Activated naive CD8-positive, alpha-beta T cell treated with anti-CD3 and anti-CD28 coated beads, Interleukin-2, amount 50 U/mL, for 24 hours (primary cell): ENCODE results near the gene CRABP2.

ENCODE experiments used
- ATAC-seq: fragments of 150-1000 bp; cut with Tn5 transposase; one replicate; pipeline ENCODE4 v1.10.0; 2021
- DNase-seq: peaks from one replicate; pipeline ENCODE4 v3.0.0; 2021
- H3K27ac Mint-ChIP-seq: one replicate; pipeline ENCODE4 v1.8.0; 2021; ENCODE audit warnings: mild to moderate bottlenecking, mixed read lengths
- H3K27me3 Mint-ChIP-seq: one replicate; pipeline ENCODE4 v1.8.0; 2021; ENCODE audit warnings: mixed read lengths
- H3K36me3 Mint-ChIP-seq: one replicate; pipeline ENCODE4 v1.8.0; 2021; ENCODE audit warnings: low read depth, mixed read lengths
- H3K4me1 Mint-ChIP-seq: one replicate; pipeline ENCODE4 v1.8.0; 2021; ENCODE audit warnings: mixed read lengths
- H3K4me3 Mint-ChIP-seq: one replicate; pipeline ENCODE4 v1.8.0; 2021; ENCODE audit warnings: mild to moderate bottlenecking, moderate library complexity, mixed read lengths
- H3K9me3 Mint-ChIP-seq: one replicate; pipeline ENCODE4 v1.8.0; 2021; ENCODE audit warnings: mixed read lengths

CRABP2 gene

DNA sequence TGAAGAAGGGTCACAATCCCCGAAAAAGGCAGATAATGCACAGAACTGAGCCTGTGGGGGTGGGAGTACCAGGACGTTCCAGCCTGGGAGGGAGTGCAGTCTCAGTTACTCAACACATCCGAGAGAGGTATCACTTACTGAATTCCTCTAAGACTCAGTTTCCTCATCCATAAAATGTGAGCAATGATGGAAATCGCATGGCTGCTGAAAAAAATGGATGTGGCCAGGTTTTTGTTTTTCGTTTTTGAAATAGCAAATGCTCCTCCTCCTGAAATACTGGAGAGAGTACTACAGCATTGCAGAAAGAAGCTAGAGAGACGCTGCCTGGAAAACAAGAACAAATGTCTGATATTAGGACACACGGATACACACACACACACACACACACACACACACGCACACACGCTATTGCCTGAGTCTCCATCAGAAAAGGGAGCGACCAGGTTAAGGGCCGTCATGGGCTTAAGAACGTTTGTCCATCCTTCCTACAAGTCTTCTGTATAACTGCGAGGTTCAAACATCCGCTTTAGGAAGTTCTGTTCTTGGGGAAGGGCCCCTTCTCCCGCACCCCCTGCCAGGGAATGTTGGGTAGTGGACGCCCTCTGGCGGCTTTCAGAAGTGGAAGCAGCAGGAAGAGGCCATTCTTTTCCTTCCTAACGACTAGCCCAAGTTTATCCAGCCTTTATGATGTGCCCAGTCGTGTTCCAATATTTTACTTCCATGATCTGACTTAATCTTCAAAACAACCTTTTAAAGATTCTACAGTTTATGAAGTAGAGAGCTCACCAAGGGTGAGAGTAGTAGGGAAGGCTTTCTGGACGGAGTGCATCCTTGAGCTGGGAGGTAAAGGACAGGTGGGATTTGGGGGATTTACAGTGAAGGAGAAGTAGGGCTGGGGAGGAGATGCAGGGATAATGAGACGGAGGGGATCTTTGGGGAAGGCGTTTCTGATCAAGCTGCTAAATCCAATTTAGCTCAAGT lies 27.5 kb downstream of the CRABP2 start:
- Mint-ChIP-seq H3K9me3 (no peaks in the 10 kb centered on the region), H3K27me3 (peaks cover 53% of the 10 kb centered on the region), H3K27ac (no peak overlapping the region), H3K36me3 (no peaks in the 10 kb centered on the region), H3K4me3 (no peak overlapping the region), H3K4me1 (peaks cover 3% of the 10 kb centered on the region)
- no peak for ATAC-seq
- peak; percentile 41 for DNase-seq

DNA sequence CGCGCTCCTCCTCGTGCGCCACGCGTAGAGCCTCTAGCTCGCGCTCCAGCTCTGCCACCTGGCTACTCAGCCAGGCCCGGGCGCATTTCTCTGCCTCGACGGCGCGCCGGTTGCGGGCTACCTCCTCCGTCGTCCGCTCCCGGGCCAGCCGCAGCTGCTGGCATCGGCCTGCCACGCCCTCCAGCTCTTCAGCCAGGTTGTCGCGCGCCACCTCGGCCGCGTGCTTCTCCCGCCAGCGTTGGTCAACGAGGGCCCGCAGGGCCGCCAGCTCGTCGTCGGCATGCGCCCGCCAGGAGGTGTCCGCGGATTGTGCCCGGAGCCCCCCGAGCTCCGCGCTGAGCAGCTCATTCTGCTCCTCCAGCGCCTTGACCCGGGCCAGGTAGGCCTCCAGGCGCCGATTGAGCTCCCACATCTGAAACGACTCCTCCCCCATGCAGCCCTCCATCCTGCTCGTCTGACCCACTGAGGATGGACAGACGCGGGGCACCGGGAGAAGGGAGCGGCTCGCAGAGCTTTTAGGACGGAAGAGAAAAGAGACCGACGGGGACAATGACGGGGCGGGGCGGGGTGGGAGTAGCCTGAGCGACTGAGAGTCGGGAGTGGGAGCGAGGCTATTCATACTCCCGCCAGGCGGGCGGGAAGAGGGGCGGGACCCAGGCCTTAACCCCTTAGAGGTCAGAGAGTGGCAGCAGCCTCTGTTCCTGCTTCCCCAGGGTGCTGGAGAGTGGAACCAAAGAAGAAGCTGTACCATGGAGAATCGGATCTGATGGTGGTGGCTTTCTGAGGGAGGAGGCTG lies 28.4 kb downstream of the CRABP2 start, which contains the start of gene NES:
TSS of gene NES (minus strand) at position 588 of the 796 bp plus-strand sequence. CDS start at position 445, 143 bp downstream.
- ATAC-seq: no peak
- Mint-ChIP-seq H3K36me3 (no peaks in the 10 kb centered on the region), H3K4me3 (no peak within 1 kb of the TSS), H3K4me1 (peaks cover 3% of the 10 kb centered on the region), H3K27ac (no peak within 1 kb of the TSS), H3K9me3 (no peaks in the 10 kb centered on the region), H3K27me3 (peaks cover 53% of the 10 kb centered on the region)
- no peak for DNase-seq

DNA sequence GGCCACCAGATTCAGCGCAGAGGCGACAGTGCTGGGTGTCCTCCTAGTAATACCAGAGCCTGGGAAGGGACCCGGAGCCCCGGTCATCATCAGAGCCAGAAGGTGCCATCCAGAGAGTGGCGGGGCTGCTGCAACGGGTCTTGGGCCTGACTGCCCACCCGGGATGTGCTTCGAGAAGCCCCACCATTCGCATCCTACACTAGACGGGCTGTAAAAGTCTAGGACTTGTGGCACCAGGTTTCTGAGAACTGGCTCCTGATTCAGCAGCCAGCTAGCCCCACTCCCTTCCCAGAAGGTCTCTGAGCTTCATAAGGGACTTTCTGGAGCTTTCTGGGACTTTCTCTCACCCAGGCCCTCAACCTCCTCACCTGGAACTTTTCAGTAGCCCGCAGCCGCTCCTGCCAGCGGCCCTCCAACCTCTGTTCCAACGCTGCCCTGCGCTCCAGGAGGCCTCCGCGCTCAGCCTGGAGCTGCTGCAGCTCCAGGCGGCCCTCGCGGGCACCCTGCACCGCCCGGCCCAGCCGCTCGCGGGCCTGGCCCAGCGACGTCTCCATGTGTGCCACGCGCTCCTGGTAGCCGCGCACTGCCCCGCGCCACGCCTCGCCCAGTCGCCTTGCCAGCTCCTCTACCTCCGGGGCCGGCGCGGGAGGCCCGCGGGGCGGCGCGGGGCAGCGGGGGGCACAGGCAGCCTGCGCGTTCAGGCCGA lies 29.1 kb downstream of the CRABP2 start:
- Mint-ChIP-seq H3K4me1 (peaks cover 3% of the 10 kb centered on the region), H3K4me3 (no peak overlapping the region), H3K9me3 (no peaks in the 10 kb centered on the region), H3K36me3 (no peaks in the 10 kb centered on the region), H3K27ac (no peak overlapping the region), H3K27me3 (peaks cover 55% of the 10 kb centered on the region)
- DNase-seq: no peak
- ATAC-seq: no peak

DNA sequence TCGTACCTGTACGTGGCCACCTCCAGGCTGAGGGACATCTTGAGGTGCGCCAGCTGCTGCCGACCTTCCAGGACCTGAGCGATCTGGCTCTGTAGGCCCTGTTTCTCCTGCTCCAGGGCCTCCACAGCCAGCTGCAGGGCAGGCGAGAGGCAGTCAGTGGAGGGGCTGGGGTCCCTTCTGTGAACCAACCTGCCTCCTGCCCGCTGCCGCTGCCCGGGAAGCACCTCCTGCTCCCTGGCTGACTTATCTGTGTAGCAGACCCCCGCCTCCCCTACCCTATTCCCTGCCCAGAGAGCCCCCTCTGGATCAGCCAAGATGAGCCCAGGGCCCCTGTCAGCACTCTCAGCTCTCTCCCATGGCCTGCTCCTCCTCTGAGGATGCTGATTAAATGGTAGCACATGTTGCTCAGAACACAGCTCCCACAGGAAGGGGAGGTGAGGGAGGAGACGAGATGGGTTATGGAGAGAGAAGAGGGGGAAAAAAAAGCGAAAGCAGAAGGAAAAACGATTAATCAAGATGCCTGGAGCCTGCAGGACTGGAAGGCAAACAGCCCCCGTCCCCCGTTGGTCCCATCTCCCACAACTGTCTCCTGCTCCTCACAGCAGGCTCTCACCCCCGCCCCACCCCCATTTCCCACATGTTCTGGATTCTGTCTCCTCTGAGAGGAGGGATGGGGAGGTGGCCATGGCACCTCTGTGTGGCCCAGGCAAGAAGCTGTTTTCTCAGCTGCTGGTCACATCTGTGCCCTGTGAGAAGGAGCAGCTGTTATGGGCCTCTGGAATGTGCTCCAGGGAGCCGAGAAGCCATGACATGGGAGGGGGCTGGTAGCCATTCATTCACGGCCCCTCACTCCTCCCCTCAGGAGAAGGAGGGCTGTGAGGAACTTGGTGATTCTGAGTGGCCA lies 29.9 kb downstream of the CRABP2 start:
- peaks cover 52% of the 10 kb centered on the region for H3K27me3 Mint-ChIP-seq
- H3K27ac Mint-ChIP-seq: no peak overlapping the region
- no peaks in the 10 kb centered on the region for H3K9me3 Mint-ChIP-seq
- no peak for ATAC-seq
- no peak for DNase-seq
- H3K36me3 Mint-ChIP-seq: no peaks in the 10 kb centered on the region
- no peak overlapping the region for H3K4me3 Mint-ChIP-seq
- peaks cover 3% of the 10 kb centered on the region for H3K4me1 Mint-ChIP-seq

DNA sequence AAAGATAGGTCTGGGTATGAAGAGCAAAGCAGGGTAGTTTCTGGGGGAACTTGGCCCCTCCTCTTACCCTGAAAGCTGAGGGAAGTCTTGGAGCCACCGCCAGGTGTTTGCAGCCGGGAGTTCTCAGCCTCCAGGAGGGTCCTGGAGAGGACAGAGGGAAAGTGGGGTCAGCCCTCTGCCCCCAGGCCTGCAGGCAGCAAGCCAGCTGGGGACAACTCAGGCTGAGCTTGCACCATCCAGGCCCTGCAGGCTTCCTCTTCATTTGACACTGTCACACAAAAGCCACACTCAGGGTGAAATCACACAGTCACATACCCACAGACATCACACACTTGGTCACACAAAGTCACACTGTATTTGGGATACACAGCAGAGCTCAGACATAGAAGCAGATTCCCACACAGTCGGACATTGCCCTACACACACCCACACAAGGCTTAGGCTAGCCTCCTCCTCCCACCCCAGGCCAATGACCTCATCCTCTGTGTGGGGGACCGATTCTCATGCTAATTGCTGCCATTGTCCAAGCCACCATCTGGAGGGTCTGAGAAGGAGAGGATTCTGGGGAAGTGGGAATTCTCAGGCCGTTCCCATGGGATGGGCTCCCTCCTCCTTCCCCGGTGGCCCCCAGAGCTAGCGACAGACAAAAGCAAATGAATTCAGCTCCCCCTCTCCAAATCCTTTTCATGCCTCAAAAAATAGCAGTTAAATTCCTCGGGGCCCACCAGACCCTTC lies 31.8 kb downstream of the CRABP2 start:
- peaks cover 37% of the 10 kb centered on the region for H3K27me3 Mint-ChIP-seq
- no peak for DNase-seq
- peaks cover 3% of the 10 kb centered on the region for H3K4me1 Mint-ChIP-seq
- no peaks in the 10 kb centered on the region for H3K36me3 Mint-ChIP-seq
- no peaks in the 10 kb centered on the region for H3K9me3 Mint-ChIP-seq
- no peak overlapping the region for H3K27ac Mint-ChIP-seq
- no peak for ATAC-seq
- no peak overlapping the region for H3K4me3 Mint-ChIP-seq

DNA sequence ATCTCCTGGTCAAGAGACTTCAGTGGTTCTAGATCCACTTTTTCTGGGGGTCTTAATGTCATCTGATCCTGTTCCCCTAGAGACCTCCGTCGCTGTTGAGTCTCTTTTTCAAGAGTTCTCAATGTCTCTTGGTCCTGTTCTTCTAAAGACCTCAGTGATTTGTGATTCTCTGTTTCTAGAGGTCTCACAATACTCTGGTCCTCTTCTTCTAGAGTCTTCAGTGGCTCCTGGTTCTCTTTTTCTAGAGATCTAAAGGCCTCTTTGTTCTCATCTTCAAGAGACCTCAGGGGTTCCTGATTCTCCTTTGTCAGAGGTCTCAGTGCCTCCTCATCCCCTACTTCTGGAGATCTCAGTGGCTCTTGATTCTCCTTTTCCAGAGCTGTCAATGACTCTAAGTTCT lies 33.6 kb downstream of the CRABP2 start:
- DNase-seq: no peak
- H3K9me3 Mint-ChIP-seq: no peaks in the 10 kb centered on the region
- no peak overlapping the region for H3K27ac Mint-ChIP-seq

DNA sequence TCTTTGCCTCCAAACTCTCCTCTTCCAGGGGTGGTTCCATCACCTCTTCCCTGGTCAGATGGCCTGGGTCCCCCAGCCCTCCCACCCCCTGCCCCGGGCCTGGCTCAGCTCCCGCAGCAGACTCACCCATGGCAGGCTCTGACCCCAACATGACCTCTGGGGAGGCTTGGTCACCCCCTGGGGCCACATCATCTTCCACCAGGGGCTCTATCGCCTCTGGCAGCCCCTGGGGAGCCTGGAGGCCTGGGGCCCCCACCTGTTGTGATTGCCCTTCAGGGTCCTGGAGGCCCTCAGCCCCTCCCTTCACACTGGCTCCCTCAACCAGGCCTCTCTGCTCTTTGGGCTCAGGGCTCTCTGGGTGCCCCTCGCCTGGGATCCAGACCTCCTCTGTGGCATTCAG lies 34.6 kb downstream of the CRABP2 start:
- DNase-seq (no peak), ATAC-seq (no peak)
- H3K4me1 Mint-ChIP-seq: no peaks in the 10 kb centered on the region
- no peaks in the 10 kb centered on the region for H3K9me3 Mint-ChIP-seq
- no peaks in the 10 kb centered on the region for H3K36me3 Mint-ChIP-seq
- peaks cover 17% of the 10 kb centered on the region for H3K27me3 Mint-ChIP-seq
- H3K27ac Mint-ChIP-seq: no peak overlapping the region
- H3K4me3 Mint-ChIP-seq: no peak overlapping the region

More for the DNA sequence above, 33.6 kb downstream of the CRABP2 start:
- Mint-ChIP-seq H3K4me3 (no peak overlapping the region), H3K36me3 (no peaks in the 10 kb centered on the region), H3K4me1 (no peaks in the 10 kb centered on the region), H3K27me3 (peaks cover 20% of the 10 kb centered on the region)
- no peak for ATAC-seq

DNA sequence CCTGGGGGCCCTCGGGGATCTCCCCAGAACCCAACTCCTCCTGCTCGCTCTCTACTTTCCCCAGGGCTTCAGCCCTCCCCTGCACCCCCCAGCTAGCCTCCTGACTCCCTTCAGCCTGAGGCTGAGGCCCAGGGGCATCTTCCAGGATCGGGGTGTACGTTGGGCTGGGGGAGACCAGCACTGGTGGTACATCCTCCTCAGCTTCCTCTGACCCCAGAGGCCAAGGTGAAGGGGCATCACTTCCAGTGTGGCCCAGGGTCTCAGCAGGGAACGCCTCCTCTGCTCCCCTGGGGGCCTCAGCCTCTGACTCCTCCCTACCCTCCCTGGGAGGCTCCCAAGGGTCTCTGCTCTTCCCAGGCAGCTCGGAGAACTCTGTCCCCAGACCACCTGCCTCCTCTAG lies 35.0 kb downstream of the CRABP2 start:
- Mint-ChIP-seq H3K4me1 (peaks cover 4% of the 10 kb centered on the region), H3K27ac (no peak overlapping the region), H3K9me3 (no peaks in the 10 kb centered on the region), H3K36me3 (no peaks in the 10 kb centered on the region), H3K4me3 (no peak overlapping the region), H3K27me3 (peaks cover 13% of the 10 kb centered on the region)
- no peak for ATAC-seq
- no peak for DNase-seq

DNA sequence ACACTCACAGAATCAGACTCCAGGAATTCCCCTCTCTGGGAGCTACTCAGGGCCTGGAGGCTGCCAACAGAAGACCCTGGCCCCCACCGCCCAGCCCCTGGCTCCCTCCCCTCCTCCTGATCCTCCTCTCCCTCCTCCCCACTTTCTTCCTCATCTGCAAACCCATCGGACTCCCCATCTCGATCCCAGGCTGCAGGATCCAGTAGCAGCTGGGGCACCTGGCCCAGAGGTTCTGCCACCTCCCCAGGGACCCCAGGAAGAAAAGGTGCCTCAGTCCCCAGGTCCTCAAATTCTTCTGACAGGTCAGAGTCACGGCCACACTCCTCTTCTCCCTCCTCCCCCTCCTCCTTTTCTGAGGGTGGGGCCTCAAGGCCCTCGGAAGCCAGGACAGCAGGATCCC lies 35.6 kb downstream of the CRABP2 start:
- Mint-ChIP-seq H3K9me3 (no peaks in the 10 kb centered on the region), H3K27me3 (peaks cover 9% of the 10 kb centered on the region), H3K27ac (no peak overlapping the region), H3K4me3 (no peak overlapping the region), H3K4me1 (peaks cover 4% of the 10 kb centered on the region), H3K36me3 (no peaks in the 10 kb centered on the region)
- DNase-seq (no peak), ATAC-seq (no peak)

DNA sequence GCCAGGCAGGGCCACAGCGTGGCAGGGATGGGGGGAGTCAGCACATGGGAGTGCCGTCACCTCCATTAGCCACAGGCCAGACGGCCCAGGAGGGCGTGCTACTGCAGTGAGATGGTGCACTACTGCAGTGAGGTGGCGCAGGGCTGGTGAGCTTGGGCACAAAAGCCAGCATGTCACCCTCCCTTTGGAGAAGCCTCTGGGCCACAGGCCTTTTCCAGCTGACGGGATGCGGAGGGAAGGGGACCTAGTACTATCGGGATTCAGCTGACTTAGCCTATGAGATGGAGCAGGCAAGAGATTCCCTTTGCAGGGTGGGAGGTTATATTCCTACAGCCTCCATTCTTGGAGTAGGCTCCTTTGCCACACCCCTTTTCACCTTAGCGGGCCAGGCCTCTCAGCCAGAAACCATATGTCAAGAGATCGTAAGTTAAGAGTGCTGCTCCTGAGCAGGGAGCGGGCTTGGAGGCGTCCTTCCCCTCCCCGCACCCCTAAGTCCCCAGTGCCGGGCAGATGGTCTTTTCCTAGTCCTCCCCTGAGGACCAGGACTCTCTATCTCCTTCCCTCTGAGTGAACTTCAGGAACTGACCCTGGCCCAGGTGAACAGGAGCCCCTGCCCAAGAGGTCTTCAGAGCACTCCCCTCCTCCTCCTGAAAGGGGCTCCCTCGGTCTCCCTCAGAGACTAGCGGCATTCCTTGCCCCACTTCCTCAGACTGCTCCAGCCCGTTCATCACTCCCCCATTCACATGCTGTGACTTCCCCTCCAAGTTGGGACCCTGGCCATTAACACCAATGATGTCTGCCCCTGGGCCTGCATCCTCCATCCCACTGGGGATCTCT lies 36.4 kb downstream of the CRABP2 start:
- Mint-ChIP-seq H3K4me3 (no peak overlapping the region), H3K27me3 (peaks cover 7% of the 10 kb centered on the region), H3K36me3 (no peaks in the 10 kb centered on the region), H3K27ac (no peak overlapping the region), H3K9me3 (no peaks in the 10 kb centered on the region), H3K4me1 (peaks cover 4% of the 10 kb centered on the region)
- DNase-seq (no peak), ATAC-seq (no peak)

DNA sequence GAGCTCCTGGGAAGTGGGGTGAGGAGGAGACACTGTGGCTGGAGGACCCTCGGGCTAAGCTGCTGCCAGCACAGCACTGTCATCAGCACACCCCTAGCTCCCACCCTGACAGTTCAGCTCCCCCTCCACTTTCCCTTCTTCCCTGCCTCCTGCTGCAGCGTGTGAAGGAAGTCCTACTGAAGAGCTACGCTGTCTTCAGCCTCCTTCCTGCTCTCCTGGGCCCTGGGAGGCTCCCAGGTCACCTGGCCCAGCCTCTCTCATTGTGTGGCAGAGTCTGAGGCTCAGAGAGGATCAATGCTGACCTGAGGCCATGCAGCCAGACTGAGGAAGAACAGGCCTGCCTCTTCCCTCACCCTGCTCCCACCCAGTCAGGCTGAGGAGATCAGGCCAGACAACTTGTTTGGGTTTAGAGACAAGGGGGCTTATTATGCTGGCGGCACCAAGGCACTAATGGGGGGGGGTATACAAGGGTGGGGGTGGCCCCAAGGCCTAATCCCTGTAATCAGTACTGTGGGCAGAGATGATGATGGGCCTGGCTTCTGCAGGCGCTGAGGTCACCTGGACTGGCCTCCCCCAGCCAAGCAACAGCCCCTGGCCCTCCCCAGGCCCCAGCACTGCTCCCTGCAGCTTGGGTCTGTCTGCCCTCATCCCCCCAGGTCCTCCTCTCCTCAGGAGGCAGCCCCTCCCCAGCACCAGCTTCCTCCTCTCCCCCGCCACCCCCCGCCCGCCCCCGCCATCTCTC lies 37.2 kb downstream of the CRABP2 start:
- Mint-ChIP-seq H3K27me3 (peaks cover 7% of the 10 kb centered on the region), H3K27ac (no peak overlapping the region), H3K9me3 (no peaks in the 10 kb centered on the region), H3K4me1 (peaks cover 4% of the 10 kb centered on the region), H3K4me3 (no peak overlapping the region), H3K36me3 (no peaks in the 10 kb centered on the region)
- DNase-seq (no peak), ATAC-seq (no peak)

DNA sequence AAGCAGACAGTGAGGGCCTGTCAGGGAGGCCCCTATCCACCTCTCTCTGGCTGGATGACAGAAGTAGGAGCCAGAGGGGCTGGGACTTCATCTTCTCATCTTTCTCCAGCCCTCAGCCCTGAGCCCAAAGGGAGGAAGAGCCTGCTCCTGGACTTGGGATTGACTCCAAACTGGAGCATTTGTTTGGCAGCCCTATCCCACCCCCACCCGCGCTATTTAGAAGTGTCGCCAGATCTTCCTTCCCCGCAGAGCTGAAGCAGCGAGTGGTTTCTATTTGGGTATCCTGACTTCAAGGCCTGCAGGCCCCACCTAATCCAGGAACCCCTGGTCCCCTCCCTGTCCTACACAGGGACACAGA lies 37.8 kb downstream of the CRABP2 start:
- peaks cover 7% of the 10 kb centered on the region for H3K4me1 Mint-ChIP-seq
- H3K27me3 Mint-ChIP-seq: peaks cover 7% of the 10 kb centered on the region
- no peak for ATAC-seq
- DNase-seq: no peak
- no peaks in the 10 kb centered on the region for H3K36me3 Mint-ChIP-seq
- H3K27ac Mint-ChIP-seq: no peak overlapping the region
- no peaks in the 10 kb centered on the region for H3K9me3 Mint-ChIP-seq
- H3K4me3 Mint-ChIP-seq: no peak overlapping the region
